Panc1 (cell line): ENCODE data around the gene OGFOD3. TPM values are rescaled to one million over a fixed set of nuclear protein-coding genes. Genes with fewer than 3 reads are reported as not detected.

Experiments
- ATAC-seq: fragments of 200-7000 bp; cut with Tn5 transposase; 2 replicates; pipeline ENCODE4 v1.9.1; 2020; ENCODE audit warnings: mild to moderate bottlenecking, moderate library complexity
- BruUV-seq: library from RNA; stranded (reverse); fragments of 400-500 nt; replicated peaks from 2 replicates; lab custom pipeline; 2021; lab: Mats Ljungman, UMichigan
- CTCF ChIA-PET: fragments of 300-600 bp; sonication (Branson Sonifier 250); formaldehyde crosslinking; loops from one replicate; lab custom pipeline; 2022; ENCODE audit warnings: antibody characterized with exemption; lab: Charles Lee
- POLR2A ChIA-PET: fragments of 300-600 bp; sonication (Branson Sonifier 250); formaldehyde crosslinking; loops from one replicate; lab custom pipeline; 2022; ENCODE audit warnings: antibody characterized with exemption; lab: Charles Lee
- DNase-seq: peaks from one replicate; pipeline ENCODE4 v3.0.0-alpha.2; 2010; ENCODE audit warnings: low read depth, low spot score
- H3K27ac ChIP-seq: 2 replicates; pipeline ENCODE4 v1.5.1; 2011; ENCODE audit warnings: mild to moderate bottlenecking, low read length, inconsistent platforms
- H3K27me3 ChIP-seq: fragments of 200-500 bp; sonication (Bioruptor generic); 2 replicates; pipeline ENCODE4 v1.6.0; 2014; ENCODE audit warnings: low read length, inconsistent platforms; ENCODE audit not compliant: control insufficient read depth, insufficient read depth
- H3K36me3 ChIP-seq: fragments of 200-500 bp; sonication (Bioruptor generic); 2 replicates; pipeline ENCODE4 v1.5.1; 2014; ENCODE audit warnings: inconsistent platforms, mild to moderate bottlenecking, low read length, moderate library complexity; ENCODE audit not compliant: control insufficient read depth, insufficient read depth
- H3K4me1 ChIP-seq: 2 replicates; pipeline ENCODE4 v1.5.1; 2011; ENCODE audit warnings: inconsistent platforms, mild to moderate bottlenecking, low read length, moderate library complexity; ENCODE audit not compliant: control insufficient read depth, insufficient read depth
- H3K4me3 ChIP-seq, 2 experiments: 2 replicates each; pipeline ENCODE4 v1.5.1; 2011 to 2012; ENCODE audit warnings: low read depth in 2 of 2, low read length in 2 of 2, mild to moderate bottlenecking in 2 of 2, inconsistent platforms in 1 of 2, moderate library complexity in 1 of 2
- H3K9me3 ChIP-seq: fragments of 200-500 bp; sonication (Bioruptor generic); 2 replicates; pipeline ENCODE4 v1.5.1; 2014; ENCODE audit warnings: low read depth, mild to moderate bottlenecking, inconsistent platforms, low read length, moderate library complexity; ENCODE audit not compliant: control insufficient read depth, insufficient read depth
- CTCF ChIP-seq: fragments of 450-650 bp; IDR thresholded peaks from 2 replicates; pipeline ENCODE4 v1.5.1; 2017; ENCODE audit warnings: mild to moderate bottlenecking
- POLR2AphosphoS5 ChIP-seq: IDR thresholded peaks from 2 replicates; pipeline ENCODE4 v1.6.1; 2012; ENCODE audit warnings: mild to moderate bottlenecking, low read depth, low read length, moderate library complexity
- SIN3A ChIP-seq: IDR thresholded peaks from 2 replicates; pipeline ENCODE4 v1.6.1; 2012; ENCODE audit warnings: low read depth, mild to moderate bottlenecking, low read length, moderate library complexity, borderline replicate concordance; ENCODE audit not compliant: insufficient read depth
- TCF7L2 ChIP-seq: IDR thresholded peaks from 2 replicates; pipeline ENCODE4 v1.6.1; 2011; ENCODE audit warnings: mild to moderate bottlenecking, low read depth, low read length, inconsistent platforms
- in situ Hi-C: cut with HindIII; loops from 2 replicates; pipeline ENCODE4 v1.10.0; 2016; ENCODE audit warnings: low sequenced_read_pairs, low pct_unique_long_range_greater_than_20kb
- intact Hi-C: fragments of 100-400 bp; cut with micrococcal nuclease; formaldehyde crosslinking; loops from one replicate; pipeline ENCODE4 v1.10.0; 2022; ENCODE audit not compliant: unreplicated experiment
- total RNA-seq: library from RNA; stranded (reverse); gene quantifications from one replicate; pipeline ENCODE4 v1.2.1, GENCODE V29; 2021; ENCODE audit not compliant: unreplicated experiment
- TF ChIP-seq, protein P1 (sequence below), 2 experiments: IDR thresholded peaks; 2 replicates each; pipeline ENCODE4 v1.6.1; 2011 to 2012; ENCODE audit warnings: low read depth in 2 of 2, control low read depth in 1 of 2, low read length in 1 of 2, mild to moderate bottlenecking in 1 of 2, moderate library complexity in 1 of 2; ENCODE audit not compliant: insufficient read depth in 1 of 2

The OGFOD3 gene
- total RNA-seq, 1 experiment from 2014 or later: 53.9 TPM

GRCh38 chr17:82344175-82344907, 74.0 kb downstream of the OGFOD3 start:
- Histone ChIP-seq H3K27ac (no peak overlapping the region), H3K4me1 (peaks cover 42% of the 10 kb centered on the region), H3K27me3 (no peaks in the 10 kb centered on the region), H3K4me3 (no peak overlapping the region), H3K9me3 (no peaks in the 10 kb centered on the region), H3K36me3 (no peaks in the 10 kb centered on the region)
- ATAC-seq (no peak), DNase-seq (no peak)
- ChIA-PET POLR2A (interaction anchor here (0.7 kb wide), 1 partner anchor 73 kb away, joined by 4 read pairs; no protein-coding TSS in a partner anchor), CTCF (no interaction called here)
- no TSS peak for BruUV-seq
- intact Hi-C loops: no loop called here
- in situ Hi-C loops: loop anchor here (10.0 kb wide), 1 partner anchor 50 kb away; no protein-coding TSS in a partner anchor
- TF ChIP-seq CTCF (no peak), TCF7L2 (no peak), POLR2AphosphoS5 (no peak), SIN3A (no peak)
- TF ChIP-seq, protein P1, sequence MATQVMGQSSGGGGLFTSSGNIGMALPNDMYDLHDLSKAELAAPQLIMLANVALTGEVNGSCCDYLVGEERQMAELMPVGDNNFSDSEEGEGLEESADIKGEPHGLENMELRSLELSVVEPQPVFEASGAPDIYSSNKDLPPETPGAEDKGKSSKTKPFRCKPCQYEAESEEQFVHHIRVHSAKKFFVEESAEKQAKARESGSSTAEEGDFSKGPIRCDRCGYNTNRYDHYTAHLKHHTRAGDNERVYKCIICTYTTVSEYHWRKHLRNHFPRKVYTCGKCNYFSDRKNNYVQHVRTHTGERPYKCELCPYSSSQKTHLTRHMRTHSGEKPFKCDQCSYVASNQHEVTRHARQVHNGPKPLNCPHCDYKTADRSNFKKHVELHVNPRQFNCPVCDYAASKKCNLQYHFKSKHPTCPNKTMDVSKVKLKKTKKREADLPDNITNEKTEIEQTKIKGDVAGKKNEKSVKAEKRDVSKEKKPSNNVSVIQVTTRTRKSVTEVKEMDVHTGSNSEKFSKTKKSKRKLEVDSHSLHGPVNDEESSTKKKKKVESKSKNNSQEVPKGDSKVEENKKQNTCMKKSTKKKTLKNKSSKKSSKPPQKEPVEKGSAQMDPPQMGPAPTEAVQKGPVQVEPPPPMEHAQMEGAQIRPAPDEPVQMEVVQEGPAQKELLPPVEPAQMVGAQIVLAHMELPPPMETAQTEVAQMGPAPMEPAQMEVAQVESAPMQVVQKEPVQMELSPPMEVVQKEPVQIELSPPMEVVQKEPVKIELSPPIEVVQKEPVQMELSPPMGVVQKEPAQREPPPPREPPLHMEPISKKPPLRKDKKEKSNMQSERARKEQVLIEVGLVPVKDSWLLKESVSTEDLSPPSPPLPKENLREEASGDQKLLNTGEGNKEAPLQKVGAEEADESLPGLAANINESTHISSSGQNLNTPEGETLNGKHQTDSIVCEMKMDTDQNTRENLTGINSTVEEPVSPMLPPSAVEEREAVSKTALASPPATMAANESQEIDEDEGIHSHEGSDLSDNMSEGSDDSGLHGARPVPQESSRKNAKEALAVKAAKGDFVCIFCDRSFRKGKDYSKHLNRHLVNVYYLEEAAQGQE (IDR thresholded peaks at IDR 0.05; ENCODE audit: insufficient read depth in 1 of 2, low read depth in 2 of 2, low read length in 1 of 2): no peak

DNA sequence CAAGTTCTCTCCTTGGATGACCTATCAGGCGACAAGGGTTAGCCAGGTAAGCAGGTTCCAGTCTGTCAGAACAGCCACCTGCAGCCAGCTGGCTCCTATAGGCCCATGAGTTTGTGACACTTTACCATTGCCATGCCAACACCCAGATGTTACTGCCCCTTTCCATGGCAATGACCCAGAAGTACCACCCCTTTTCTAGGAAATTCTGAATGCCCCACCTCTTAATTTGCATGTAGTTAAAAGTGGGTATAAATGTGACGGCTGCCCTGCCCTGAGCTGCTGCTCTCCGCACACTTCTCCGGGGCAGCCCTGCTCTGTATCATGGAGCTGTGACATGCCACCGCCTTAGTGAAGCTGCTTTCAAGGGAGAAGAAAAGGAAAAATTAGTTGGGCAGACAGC, 74.8 kb downstream of the OGFOD3 start:
- H3K9me3 ChIP-seq: no peaks in the 10 kb centered on the region
- no peak overlapping the region for H3K4me3 ChIP-seq
- ChIA-PET CTCF (no interaction called here), POLR2A (interaction anchor here (0.7 kb wide), 1 partner anchor 74 kb away, joined by 4 read pairs; no protein-coding TSS in a partner anchor)
- ATAC-seq (no peak), DNase-seq (no peak)
- in situ Hi-C loops: loop anchor here (10.0 kb wide), 1 partner anchor 49 kb away; no protein-coding TSS in a partner anchor
- no TSS peak for BruUV-seq
- intact Hi-C loops: no loop called here
- no peak for TF ChIP-seq POLR2AphosphoS5
- TF ChIP-seq TCF7L2: no peak
- TF ChIP-seq, protein P1 (IDR thresholded peaks at IDR 0.05; ENCODE audit: insufficient read depth in 1 of 2, low read depth in 2 of 2, low read length in 1 of 2): no peak
- no peak for TF ChIP-seq CTCF
- TF ChIP-seq SIN3A: no peak
- no peaks in the 10 kb centered on the region for H3K27me3 ChIP-seq
- H3K4me1 ChIP-seq: peaks cover 41% of the 10 kb centered on the region
- H3K27ac ChIP-seq: no peak overlapping the region
- no peaks in the 10 kb centered on the region for H3K36me3 ChIP-seq
